GM19455 (cell line): ENCODE measurements around the gene TMEM169.
"Not testable (repeated sequence)": the region's sequence is repeated elsewhere in the genome, so short reads cannot be mapped to it uniquely, and the experiment has no call there.

Source experiments
- ATAC-seq: cut with Tn5 transposase; IDR thresholded peaks from one replicate; pipeline ENCODE4 v1.9.1; 2021; ENCODE audit not compliant: unreplicated experiment

TMEM169 gene

GRCh38 chr2:216130346-216130971, 48.7 kb downstream of the TMEM169 start:
- ATAC-seq, result no peak

GRCh38 chr2:216131175-216131926, 49.6 kb downstream of the TMEM169 start:
- no peak for ATAC-seq

GRCh38 chr2:216132585-216132984, 50.9 kb downstream of the TMEM169 start:
- ATAC-seq, result no peak

- ATAC-seq, result no peak
Measured at GRCh38 chr2:216133397-216133796, 51.7 kb downstream of the TMEM169 start.

- ATAC-seq, result no peak
Measured at GRCh38 chr2:216134958-216135541, 53.3 kb downstream of the TMEM169 start.

GRCh38 chr2:216139884-216140283, 58.2 kb downstream of the TMEM169 start:
- no peak for ATAC-seq

- not testable (repeated sequence) for ATAC-seq
Measured at GRCh38 chr2:216141516-216141915, 59.8 kb downstream of the TMEM169 start.

GRCh38 chr2:216142540-216142939, 60.8 kb downstream of the TMEM169 start:
- peak; percentile 100 for ATAC-seq

GRCh38 chr2:216144372-216144771, 62.7 kb downstream of the TMEM169 start:
- ATAC-seq, result no peak

GRCh38 chr2:216144857-216145256, 63.1 kb downstream of the TMEM169 start:
- ATAC-seq, result no peak

GRCh38 chr2:216146573-216146972, 64.9 kb downstream of the TMEM169 start:
- ATAC-seq, result no peak

- ATAC-seq, result no peak
Measured at GRCh38 chr2:216147172-216148131, 65.7 kb downstream of the TMEM169 start.

- ATAC-seq, result no peak
Measured at GRCh38 chr2:216148983-216149382, 67.3 kb downstream of the TMEM169 start.

GRCh38 chr2:216149741-216150140, 68.0 kb downstream of the TMEM169 start:
- ATAC-seq, result no peak

- ATAC-seq, result no peak
Measured at GRCh38 chr2:216151313-216152025, 69.8 kb downstream of the TMEM169 start.
